Measurements from ENCODE around the gene CSK.
A peak's percentile ranks its signal among the peaks of the same experiment; 100 is the strongest.

CSK gene

DNA sequence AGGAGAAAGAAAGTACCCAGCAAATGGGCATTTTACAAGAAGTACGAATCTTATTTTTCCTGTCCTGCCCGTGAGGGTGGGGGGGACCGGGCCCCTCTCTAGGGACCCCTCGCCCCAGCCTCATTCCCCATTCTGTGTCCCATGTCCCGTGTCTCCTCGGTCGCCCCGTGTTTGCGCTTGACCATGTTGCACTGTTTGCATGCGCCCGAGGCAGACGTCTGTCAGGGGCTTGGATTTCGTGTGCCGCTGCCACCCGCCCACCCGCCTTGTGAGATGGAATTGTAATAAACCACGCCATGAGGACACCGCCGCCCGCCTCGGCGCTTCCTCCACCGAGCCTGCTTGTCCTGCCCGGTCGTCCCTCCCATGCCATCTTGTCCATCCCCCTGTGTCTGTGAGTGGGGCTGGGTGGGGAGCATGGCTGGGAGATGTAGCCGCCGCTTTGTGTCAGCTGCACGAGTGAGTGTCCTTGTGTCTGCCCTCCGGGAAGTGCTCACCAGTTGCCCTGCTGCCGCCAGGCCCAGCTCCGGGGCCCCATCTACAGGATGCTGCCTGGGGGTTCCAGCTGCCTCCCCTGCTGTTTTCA, 21.1 kb downstream of the CSK start:
- no peak for DNase-seq

DNA sequence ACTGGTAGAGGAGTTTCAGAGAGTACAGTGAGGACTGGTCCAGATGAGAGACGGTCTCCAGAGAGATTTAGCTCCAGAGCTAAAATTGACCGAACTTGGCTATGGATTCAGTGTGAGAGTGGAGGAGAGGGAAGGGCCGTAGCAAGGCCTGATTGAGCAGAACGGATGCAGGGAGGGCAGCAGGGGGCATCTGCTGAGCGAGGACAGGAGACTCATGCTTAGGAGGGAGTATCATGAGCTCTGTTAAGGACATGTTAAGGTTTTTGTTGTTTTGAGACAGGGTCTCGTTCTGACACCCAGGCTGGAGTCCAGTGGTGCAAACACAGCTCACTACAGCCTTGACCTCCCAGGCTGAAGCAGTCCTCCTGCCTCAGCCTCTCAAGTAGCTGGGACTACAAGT, 23.1 kb downstream of the CSK start:
- DNase-seq, result no peak

DNA sequence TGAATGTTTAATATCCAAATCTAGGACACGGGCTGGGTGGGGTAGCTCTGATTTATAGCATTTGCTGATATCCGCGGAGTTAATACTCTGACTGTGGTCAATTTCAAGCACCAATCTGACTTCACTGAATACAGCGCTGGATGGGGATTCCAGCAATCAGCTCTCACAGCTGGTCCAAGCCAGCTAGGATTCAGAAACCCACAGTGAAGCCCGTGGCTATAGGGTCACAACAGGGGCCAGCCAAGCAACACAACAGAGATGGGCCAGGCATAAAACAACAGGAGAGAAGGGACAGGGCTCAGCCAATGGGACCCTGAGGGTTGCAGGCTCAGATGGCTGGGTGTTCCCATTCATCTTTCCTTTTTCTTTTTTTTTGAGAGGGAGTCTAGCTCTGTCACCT, 25.4 kb downstream of the CSK start:
- DNase-seq, result no peak

DNA sequence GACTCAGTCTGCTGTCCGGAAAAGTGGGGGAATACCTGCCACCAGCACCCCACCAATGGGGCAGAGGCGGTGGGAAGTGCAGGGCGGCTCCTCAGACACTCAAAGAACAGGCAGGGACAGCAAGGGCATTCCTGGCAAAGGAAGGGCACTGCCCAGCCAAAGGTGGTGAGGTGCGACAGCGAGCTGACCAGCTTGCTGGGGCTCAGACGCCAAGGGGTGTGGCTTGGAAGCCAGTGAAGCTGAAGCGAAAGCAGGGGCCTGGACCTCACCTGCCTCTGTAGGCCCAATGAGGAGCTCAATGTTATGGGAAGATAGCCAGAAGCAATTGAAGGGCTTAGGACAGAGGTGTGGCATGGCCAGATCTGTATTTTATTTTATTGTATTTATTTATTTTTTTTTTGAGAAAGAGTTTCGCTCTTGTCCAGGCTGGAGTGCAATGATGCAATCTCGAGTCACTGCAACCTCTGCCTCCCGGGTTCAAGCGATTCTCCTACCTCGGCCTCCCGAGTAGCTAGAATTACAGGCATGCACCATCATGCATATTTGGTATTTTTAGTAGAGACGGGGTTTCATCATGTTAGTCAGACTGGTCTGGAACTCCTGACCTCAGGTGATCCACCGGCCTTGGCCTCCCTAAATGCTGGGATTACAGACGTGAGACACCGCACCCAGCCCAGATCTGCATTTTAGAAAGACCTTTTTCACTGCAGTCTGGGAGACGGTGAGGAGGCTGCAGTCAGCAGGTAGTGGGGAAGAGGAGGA, 26.4 kb downstream of the CSK start:
- DNase-seq, result no peak

DNA sequence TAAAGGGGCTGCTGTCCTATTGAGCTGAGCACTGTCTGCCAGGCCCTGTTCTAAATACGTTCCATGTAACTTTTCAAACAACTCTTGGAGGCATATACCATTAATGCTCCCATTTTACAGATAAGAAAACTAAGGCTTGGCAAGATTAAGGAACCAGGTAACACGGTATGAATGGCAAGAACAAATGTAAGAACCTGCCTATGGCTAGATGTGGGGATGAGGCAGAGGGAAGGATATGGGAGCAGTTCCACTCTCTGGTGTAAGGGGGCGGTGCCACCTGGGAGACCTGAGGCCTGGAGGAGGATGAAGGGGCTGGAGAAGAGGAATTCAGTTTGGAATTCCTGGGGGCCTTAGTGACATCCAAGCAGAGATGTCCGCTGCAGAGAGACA, 27.0 kb downstream of the CSK start:
- DNase-seq, result no peak

DNA sequence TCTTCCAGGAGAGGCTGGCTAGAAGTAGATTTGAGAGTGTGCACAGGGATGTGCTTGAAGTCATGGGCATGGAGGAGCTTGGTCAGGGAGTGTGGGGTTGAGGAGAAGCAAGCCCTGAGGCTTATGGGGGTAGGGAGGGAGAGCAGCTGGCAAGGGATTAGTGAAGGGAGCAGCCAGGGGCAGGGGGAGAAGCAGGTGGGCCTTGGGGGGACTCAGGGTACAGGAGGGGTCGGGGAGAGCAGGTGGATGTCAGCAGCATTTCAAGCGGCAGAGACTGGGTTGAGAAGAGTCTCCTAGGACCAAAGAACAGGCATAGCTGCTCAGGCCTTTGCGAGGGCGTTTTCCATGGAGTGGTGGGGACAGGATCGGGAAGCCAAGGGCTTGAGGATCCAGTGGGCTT, 27.4 kb downstream of the CSK start:
- no peak for DNase-seq

DNA sequence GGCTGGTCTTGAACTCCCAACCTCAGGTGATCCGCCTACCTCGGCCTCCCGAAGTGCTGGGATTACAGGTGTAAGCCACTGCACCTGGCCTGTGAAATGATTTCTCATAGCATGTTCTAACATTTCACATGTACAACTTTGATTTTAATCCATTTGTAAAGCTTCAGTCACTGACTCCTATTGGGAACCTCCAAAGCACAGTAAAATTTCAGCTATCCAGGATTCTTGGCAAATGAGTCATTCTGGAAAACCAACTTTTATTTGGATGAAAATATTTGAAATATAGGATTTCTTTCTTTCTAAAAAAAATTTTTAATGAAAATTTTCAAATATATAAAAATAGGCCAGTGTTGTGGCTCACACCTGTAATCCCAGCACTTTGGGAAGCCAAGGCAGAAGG, 28.1 kb downstream of the CSK start:
- DNase-seq, result no peak

DNA sequence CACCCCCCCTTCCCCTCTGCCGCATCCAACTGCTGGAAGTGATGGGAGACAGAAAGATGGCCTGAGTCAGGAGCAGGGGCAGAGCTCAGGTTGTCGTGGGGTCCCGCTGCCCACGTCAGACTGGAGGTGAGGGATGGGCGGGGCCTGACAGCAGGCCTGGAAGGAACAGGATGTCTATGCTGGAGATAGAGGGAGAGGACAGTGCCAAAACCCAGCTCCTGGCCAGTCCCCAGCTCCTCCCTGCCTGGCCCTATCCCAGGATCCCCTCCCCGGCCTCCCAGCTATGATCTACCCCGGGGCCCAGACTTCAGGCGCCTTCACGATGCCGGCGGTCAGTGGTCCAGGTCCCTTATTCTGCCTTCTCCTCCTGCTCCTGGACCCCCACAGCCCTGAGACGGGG, 30.7 kb downstream of the CSK start, which contains the start of gene LMAN1L:
Gene LMAN1L, plus strand, starts transcription at position 303 of the 400 bp plus-strand sequence. Its CDS starts 20 bp downstream, at position 323.
- no peak for DNase-seq

DNA sequence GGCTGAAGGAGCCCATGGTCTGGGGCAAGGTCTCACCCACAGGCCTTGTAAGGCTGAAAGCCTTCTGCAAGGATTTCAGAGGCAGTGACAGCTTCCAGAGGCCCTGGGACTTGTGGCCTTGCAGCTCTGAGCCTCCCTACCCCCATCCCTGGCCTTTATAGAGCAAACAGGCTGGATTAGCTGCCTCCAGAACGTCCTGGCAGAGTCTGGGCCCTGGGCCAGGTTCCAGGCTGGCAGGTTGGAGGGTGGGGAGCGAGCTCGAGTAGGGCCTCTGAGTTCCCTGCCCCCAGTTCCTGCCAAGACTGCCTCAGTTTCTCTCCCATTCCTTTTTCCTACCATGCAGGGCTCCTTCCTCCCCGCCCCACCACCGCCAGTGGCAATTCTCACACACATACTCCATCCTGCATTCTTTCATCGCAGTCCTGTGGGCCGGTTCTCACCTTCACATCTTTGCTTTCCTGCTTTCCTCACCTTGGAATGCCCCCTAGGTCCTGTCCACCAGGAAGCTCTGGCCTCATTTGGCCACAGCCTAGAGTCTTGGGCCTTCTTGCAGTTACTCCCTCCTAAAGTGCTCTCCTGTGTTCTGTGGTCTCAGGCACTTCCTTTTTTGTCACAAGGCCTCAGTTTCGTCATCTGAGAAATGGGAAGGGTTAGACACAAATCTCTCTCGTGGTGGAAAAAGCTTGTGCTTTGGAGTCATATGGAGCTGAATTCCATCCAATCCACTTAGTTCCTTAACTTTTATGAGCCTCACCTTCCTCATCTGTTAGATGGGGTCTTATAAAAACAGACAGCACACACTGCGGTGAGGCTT, 33.4 kb downstream of the CSK start:
- DNase-seq, result no peak

DNA sequence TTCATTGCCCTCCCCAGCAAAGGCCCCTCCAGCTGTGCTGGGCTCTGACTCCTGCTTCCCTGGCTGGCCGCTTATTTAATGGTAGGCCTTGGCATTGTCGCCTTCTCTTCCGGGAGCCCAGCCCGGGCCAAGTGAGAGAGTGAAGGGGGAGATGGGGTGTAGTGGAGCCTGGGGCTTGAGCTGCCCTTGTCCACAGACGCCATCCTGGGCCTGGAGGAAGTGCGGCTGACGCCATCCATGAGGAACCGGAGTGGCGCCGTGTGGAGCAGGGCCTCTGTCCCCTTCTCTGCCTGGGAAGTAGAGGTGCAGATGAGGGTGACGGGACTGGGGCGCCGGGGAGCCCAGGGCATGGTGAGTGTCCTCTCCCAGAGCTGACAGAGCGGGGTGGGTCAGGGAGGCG, 34.1 kb downstream of the CSK start:
- DNase-seq, result no peak

DNA sequence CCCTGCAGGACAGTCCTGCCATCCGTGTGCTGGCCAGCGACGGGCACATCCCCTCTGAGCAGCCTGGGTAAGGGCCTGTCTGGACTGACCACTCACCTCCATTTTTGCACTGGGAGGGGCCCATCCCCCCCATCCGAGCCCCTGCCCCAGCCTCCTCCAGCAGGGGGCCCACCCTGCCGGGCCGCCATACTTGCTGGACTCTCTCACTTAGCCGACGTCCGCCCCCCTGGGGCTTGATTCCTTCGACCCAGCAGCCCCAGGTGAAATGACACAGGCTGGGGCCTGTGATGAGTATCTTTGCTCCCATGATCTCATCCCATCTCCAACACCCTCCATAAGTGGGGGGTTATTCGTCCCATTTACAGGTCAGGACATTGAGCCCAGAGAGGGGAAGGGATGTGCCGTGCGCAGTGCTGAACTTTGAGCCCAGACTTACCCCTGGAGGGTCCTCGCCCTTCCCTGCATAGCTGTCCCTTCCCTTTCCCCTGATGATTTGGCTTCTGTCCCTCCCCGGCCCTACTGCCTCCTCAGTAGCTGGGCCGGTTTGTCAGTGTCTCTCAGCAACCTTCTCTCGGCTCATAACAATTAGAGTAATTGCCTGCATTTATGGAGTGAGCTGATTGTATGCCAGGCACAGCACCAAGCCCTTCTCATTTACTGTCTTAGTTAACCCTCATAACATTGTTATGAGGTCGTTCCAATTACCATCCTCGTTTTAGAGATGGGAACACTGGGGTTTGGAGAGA, 34.9 kb downstream of the CSK start:
- DNase-seq, result peak; percentile 41 to 68

DNA sequence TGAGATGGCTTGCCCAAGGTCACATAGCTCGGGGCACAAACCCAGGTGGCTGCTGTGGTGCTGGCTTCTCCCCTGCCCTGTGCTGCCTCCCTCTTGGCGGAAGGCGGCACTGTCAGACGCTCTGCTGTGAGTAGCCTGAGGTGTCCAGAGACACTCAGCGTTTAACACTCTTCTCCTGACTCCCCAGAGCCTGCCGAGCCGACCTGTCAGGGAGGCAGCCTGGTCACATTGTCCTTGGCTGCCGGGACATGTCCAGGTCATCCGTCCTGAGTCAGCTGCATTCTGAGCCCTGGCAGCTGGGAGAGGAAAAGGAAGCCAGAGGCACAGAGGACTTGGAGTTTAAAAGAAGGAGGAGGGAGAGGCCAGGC, 35.5 kb downstream of the CSK start:
- DNase-seq, result peak in 1 of 2 experiments; percentile 68

DNA sequence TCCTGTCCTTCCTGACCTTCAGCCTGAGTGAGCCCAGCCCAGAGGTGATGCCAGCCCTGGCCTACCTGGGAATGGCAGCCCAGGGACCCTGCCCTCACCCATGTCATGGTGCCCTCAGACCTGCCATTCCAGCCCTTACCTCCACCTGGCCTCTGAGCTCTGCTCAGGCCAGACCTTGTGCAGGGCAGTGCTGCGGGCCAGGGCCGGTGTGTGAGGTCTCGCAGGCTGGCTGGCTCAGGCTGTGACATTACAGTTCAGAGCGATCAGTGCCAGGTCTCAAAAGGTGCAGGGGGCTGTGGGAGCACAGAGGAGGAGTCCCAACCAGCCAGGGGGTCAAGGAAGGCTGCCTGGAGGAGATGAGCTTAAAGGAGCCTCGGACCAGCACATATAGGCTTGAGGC, 38.2 kb downstream of the CSK start:
- DNase-seq, result no peak

DNA sequence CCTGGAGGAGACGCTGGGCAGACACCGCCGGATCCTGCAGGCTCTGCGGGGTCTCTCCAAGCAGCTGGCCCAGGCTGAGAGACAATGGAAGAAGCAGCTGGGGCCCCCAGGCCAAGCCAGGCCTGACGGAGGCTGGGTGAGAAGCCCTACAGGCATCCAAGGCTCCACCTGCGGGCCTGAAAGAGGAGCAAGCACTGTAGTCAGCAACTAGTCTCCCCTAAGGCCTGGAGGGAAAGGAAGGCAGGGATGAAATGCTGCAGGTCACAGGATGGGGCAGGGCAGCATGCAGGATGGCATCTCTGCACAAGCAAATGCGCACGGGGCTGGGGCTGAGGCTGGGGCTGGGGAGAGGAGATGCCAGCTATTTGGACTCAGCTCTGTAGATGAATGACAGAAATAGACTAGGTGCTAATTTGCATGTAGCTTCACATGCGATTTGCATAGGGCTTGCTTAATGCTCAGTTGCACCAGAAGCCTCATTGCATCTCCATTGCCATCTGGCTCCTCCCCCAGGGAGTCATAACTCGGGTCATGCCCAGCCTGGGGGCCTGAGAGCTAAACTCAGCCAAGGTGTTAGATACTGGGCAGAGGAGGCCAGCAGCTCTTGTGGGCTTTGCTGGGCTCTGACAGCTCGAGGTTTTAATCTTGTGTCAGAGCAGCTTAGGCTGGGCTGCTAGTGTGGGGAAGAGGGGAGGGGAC, 39.4 kb downstream of the CSK start:
- DNase-seq, result no peak

DNA sequence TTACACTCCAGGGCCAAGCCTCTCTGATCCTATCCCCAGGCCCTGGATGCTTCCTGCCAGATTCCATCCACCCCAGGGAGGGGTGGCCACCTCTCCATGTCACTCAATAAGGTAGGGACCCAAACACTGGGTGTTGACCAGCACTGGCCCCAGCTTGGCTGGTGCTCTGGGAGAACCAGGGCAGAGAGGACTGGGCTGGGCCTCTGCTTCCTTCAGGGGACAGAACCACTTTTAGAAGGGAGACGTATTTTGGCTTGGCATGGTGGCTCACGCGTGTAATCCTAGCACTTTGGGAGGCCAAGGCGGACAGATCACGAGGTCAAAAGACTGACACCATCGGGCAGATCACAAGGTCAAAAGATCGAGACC, 39.9 kb downstream of the CSK start:
- DNase-seq, result no peak

DNA sequence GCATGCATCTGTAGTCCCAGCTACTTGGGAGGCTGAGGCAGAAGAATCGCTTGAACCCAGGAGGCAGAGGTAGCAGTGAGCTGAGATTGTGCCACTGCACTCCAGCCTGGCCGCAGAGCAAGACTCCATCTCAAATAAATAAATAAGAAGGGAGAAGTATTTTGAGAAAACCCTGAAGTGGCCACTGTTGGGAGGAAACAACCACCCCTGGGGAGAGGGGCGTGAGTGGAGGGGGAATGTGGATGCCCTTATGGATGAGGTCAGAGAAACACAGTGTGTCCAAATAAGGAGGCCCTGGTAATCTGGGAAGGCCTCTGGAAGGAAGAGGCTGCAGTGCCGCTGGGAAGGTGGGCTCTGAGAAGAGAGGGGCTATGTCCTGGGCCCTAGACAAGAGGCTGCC, 40.4 kb downstream of the CSK start:
- DNase-seq, result no peak

DNA sequence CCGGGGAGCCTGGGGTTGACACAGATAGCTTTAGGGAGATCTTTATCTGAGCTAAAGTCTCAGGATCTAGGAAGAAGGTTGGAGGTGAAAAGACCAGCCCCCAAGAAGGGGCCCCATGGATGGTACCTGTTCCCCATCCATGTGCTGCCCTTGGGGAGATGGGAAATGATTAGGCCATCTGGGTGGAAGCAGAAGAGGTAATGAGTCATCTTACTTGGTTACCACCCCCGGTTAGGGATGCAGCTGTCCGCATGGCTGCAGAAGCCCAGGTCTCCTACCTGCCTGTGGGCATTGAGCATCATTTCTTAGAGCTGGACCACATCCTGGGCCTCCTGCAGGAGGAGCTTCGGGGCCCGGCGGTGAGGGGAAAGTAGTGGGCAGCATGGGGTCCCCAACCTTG, 41.4 kb downstream of the CSK start:
- no peak for DNase-seq

DNA sequence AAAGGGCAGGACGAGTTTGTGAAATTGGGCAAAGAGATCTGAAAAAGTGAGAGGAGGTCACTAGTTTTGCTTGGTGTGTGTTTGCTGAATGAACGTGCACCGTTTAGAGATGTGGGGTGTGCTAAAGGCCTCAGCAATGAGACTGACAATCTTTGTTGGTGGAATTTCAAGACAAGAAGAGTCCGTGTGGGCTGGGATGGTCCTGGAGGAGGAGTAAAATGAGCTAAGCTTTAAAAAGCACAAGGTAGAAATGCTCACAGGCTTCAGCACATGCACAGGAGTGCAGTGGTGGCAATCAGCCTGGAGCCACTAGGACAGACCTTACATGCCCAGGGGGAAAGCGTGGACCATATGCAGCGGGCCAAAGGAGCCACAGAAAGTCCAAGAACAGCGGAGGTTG, 43.1 kb downstream of the CSK start:
- no peak for DNase-seq

DNA sequence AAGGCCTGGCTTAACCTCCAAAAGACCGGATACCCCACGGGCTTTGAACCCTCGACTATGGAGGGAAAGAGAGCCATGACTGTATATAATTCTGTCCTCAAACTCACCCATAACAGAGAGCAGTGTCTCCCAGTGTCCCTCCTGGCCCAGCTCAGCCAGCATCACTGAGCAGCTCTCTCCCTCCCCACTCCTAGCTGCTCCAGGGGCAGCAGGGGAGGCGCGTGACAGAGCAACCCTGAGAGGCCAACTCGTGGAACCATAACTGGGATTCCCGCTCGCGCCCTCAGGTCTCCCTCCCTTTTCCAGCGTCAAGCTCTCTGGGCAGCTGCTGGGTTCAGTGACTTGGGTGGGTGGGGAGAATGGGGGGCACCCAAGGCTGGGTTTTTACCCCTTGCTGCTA, 44.0 kb downstream of the CSK start:
- DNase-seq, result no peak

DNA sequence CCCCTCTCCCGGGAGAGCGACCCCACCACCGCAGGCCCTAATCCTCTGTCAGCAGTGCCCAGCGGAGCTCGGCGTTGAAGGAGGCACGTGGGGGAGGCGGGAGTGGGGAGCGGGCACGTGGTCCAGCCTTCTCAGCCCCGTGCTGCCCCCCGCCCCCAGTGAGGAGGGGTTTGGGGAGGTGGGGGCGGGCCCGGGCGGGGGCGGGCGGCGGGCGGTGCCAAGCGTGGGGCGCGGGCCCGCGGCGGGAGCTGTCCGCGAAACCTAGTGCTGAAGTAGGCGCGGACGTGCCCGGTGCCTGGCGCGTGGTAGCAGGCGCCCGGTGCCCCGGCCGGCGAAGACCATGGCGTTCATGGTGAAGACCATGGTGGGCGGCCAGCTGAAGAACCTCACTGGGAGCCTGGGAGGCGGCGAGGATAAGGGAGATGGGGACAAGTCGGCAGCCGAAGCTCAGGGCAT, 44.5 kb downstream of the CSK start, which contains the start of gene CPLX3:
Gene CPLX3, plus strand, starts transcription at position 264 of the 456 bp plus-strand sequence. Its CDS starts 77 bp downstream, at position 341.
- DNase-seq, result no peak

DNA sequence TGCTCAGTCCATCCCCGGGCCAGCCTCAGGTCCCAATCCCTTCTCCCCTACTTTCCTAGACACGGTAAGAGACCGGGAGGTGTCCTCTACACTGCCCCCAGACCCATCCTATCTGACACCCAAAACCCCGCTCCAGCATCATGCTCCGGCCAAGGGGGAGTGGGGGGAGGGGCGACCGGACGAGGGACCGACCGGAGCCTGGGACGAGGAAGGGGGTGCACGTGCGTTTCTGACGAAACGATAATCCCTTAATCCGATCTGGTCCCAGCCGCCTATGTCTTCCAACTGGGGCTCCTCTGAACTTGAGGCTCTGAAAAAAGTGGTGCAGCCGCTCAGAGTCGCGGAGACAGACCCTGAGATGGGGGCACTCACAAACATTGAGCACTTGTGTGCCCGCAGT, 45.0 kb downstream of the CSK start:
- DNase-seq, result no peak

DNA sequence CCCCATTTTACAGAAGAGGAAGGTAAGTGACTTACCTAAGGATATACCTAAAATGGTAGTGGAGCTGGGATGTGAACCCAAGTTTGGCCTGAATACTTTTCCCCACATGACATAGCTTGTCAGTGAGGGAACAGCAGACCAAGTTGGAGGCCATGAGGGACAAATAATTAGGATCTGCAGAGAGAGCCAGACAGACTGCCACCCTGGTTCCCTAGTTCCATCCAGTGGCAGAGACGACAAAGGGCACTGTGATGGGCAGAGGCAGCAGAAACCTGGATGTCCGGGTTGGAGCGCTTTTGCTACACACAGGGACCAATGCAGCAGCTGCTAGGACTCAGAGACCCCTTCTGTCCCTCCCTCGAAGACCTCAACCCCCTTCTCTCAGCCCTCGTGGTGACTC, 45.7 kb downstream of the CSK start:
- DNase-seq, result no peak

DNA sequence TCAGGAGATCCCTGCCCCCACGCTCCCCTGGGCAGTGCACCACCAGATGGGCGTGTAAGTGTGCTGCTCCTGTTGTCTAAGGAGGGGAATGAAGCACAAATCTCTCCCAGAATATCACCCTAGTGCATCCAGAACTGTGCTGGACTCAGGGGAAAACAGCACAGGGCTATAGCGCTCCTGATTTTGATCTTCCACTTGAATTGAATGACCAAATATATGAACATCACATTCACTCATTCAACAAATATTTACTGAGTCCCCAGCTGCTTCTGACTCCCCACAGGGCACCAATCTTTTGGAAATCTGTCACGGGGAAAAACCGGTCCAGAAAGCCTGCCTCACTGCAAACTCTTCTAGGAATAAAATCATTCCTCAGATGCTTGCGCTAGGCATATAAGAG, 47.0 kb downstream of the CSK start:
- DNase-seq, result peak in 1 of 2 experiments; percentile 10
